ENCODE measurements around the gene DLD. TPM values are rescaled to one million over a fixed set of nuclear protein-coding genes. Genes with fewer than 3 reads are reported as not detected.

Gene DLD
- total RNA-seq, 4 donors from 2014 or later, result 79.3 to 246 (median 148) TPM

GRCh38 chr7:107876916-107877315 is 14.1 kb upstream of the DLD start:
- Histone ChIP-seq H3K4me3 (no peak overlapping the region), H3K9me3 (no peaks in the 10 kb centered on the region), H3K27me3 (no peaks in the 10 kb centered on the region), H3K36me3 (no peaks in the 10 kb centered on the region), H3K4me1 (peaks cover 0 to 6% (median 2%) of the 10 kb centered on the region in 3 donors), H3K27ac (no peak overlapping the region)
- WGBS, 2 donors (ENCODE audit: low coverage in 1 of 2), result 71 to 92% methylated on average over 2 of the region's 2 CpGs
- ATAC-seq, result no peak
- TF ChIP-seq CTCF (IDR thresholded peaks at IDR 0.05), result no peak
- TF ChIP-seq EP300 (IDR thresholded peaks at IDR 0.05), result no peak
- no peak for TF ChIP-seq POLR2AphosphoS5 (IDR thresholded peaks at IDR 0.05)
- no peak for TF ChIP-seq POLR2A (IDR thresholded peaks at IDR 0.05)

GRCh38 chr7:107877731-107878382 is 13.1 kb upstream of the DLD start:
- no peak for ATAC-seq
- Histone ChIP-seq H3K9me3 (no peaks in the 10 kb centered on the region), H3K4me1 (peaks cover 0 to 6% (median 2%) of the 10 kb centered on the region in 3 donors), H3K27me3 (no peaks in the 10 kb centered on the region), H3K27ac (no peak overlapping the region), H3K36me3 (no peaks in the 10 kb centered on the region), H3K4me3 (no peak overlapping the region)
- TF ChIP-seq EP300 (IDR thresholded peaks at IDR 0.05) (no peak), POLR2AphosphoS5 (IDR thresholded peaks at IDR 0.05) (no peak), POLR2A (IDR thresholded peaks at IDR 0.05) (no peak), CTCF (IDR thresholded peaks at IDR 0.05) (no peak)
- WGBS, 2 donors (ENCODE audit: low coverage in 1 of 2), result 80 to 86% methylated on average over 5 of the region's 5 CpGs

- Histone ChIP-seq H3K36me3 (no peaks in the 10 kb centered on the region), H3K27me3 (no peaks in the 10 kb centered on the region), H3K27ac (no peak overlapping the region), H3K9me3 (no peaks in the 10 kb centered on the region), H3K4me1 (peaks cover 0 to 6% (median 2%) of the 10 kb centered on the region in 3 donors), H3K4me3 (no peak overlapping the region)
- no peak for ATAC-seq
- TF ChIP-seq CTCF (IDR thresholded peaks at IDR 0.05), result no peak
- no peak for TF ChIP-seq POLR2AphosphoS5 (IDR thresholded peaks at IDR 0.05)
- no peak for TF ChIP-seq EP300 (IDR thresholded peaks at IDR 0.05)
- no peak for TF ChIP-seq POLR2A (IDR thresholded peaks at IDR 0.05)
- 72 to 76% methylated on average over 2 to 3 of the region's 3 CpGs for WGBS, 2 donors (ENCODE audit: low coverage in 1 of 2)
These were observed 12.3 kb upstream of the DLD start for GRCh38 chr7:107878636-107879035.

- no peaks in the 10 kb centered on the region for H3K36me3 ChIP-seq
- TF ChIP-seq CTCF (IDR thresholded peaks at IDR 0.05) (peak; percentile 74 to 84 (median 78)), POLR2AphosphoS5 (IDR thresholded peaks at IDR 0.05) (no peak)
- H3K4me3 ChIP-seq, result no peak overlapping the region
- no peak overlapping the region for H3K27ac ChIP-seq
- 2 to 5% methylated on average over 3 of the region's 3 CpGs for WGBS, 2 donors (ENCODE audit: low coverage in 1 of 2)
- no peaks in the 10 kb centered on the region for H3K27me3 ChIP-seq
- no peaks in the 10 kb centered on the region for H3K9me3 ChIP-seq
- ATAC-seq, result peak; percentile 73
- H3K4me1 ChIP-seq, result peaks cover 0 to under 1% (median 0%) of the 10 kb centered on the region in 3 donors
These were observed 11.5 kb upstream of the DLD start for GRCh38 chr7:107879400-107880035.

GRCh38 chr7:107882766-107883165 is 8.2 kb upstream of the DLD start:
- ATAC-seq, result no peak
- Histone ChIP-seq H3K9me3 (no peaks in the 10 kb centered on the region), H3K27ac (no peak overlapping the region), H3K4me3 (no peak overlapping the region), H3K36me3 (no peaks in the 10 kb centered on the region), H3K4me1 (no peaks in the 10 kb centered on the region), H3K27me3 (no peaks in the 10 kb centered on the region)
- WGBS, 2 donors (ENCODE audit: low coverage in 1 of 2), result 63 to 73% methylated on average over 2 of the region's 2 CpGs
- TF ChIP-seq POLR2AphosphoS5 (IDR thresholded peaks at IDR 0.05), result no peak
- no peak for TF ChIP-seq CTCF (IDR thresholded peaks at IDR 0.05)
- no peak for TF ChIP-seq EP300 (IDR thresholded peaks at IDR 0.05)
- no peak for TF ChIP-seq POLR2A (IDR thresholded peaks at IDR 0.05)
